ENCODE measurements around the gene CCDC134.

CCDC134 gene

GRCh38 chr22:41874090-41874489, 73.6 kb downstream of the CCDC134 start:
- no peak for TF ChIP-seq CTCF (IDR thresholded peaks at IDR 0.05; ENCODE audit: low read depth, low read length)
- no peak overlapping the region for H3K4me3 ChIP-seq (ENCODE audit: low read depth, low read length)

- no peak for TF ChIP-seq CTCF (IDR thresholded peaks at IDR 0.05; ENCODE audit: low read depth, low read length)
- H3K4me3 ChIP-seq (ENCODE audit: low read depth, low read length), result no peak overlapping the region
Observed at GRCh38 chr22:41875531-41876270, 75.2 kb downstream of the CCDC134 start.
